ENCODE results near the gene MYOC.
"Not testable (repeated sequence)": the region's sequence is repeated elsewhere in the genome, so short reads cannot be mapped to it uniquely, and the experiment has no call there.

The MYOC gene

GRCh38 chr1:171603042-171603441, 49.4 kb downstream of the MYOC start:
- DNase-seq (ENCODE audit: low read depth): not testable (repeated sequence)

- no peak for DNase-seq (ENCODE audit: low read depth)
Observed at GRCh38 chr1:171600862-171601261, 51.6 kb downstream of the MYOC start.

- not testable (repeated sequence) for DNase-seq (ENCODE audit: low read depth)
Observed at GRCh38 chr1:171600310-171600709, 52.2 kb downstream of the MYOC start.

- DNase-seq (ENCODE audit: low read depth): no peak
Observed at GRCh38 chr1:171597203-171597602, 55.3 kb downstream of the MYOC start.

GRCh38 chr1:171596705-171597104, 55.8 kb downstream of the MYOC start:
- no peak for DNase-seq (ENCODE audit: low read depth)

- no peak for DNase-seq (ENCODE audit: low read depth)
Observed at GRCh38 chr1:171596119-171596518, 56.4 kb downstream of the MYOC start.

- no peak for DNase-seq (ENCODE audit: low read depth)
Observed at GRCh38 chr1:171595324-171595723, 57.2 kb downstream of the MYOC start.

GRCh38 chr1:171590022-171590421, 62.5 kb downstream of the MYOC start:
- no peak for DNase-seq (ENCODE audit: low read depth)

- DNase-seq (ENCODE audit: low read depth): no peak
Observed at GRCh38 chr1:171588230-171588629, 64.3 kb downstream of the MYOC start.

GRCh38 chr1:171585715-171586114, 66.8 kb downstream of the MYOC start:
- no peak for DNase-seq (ENCODE audit: low read depth)
